A673 (cell line): Measurements from ENCODE around the gene SPSB1.

Experiments used
- EZH2 ChIP-seq: fragments of 200-600 bp; sonication (generic); IDR thresholded peaks from 2 replicates; pipeline ENCODE4 v1.6.1; 2017; ENCODE audit warnings: borderline replicate concordance, low read depth, mild to moderate bottlenecking, mixed read lengths, antibody characterized with exemption, low read length; ENCODE audit not compliant: poor library complexity, severe bottlenecking
- TF ChIP-seq, protein P1 (sequence below): fragments of 300-800, 200-600 bp; sonication (generic); conservative IDR thresholded peaks from 2 replicates; pipeline ENCODE4 v1.5.1; 2017; ENCODE audit warnings: low read depth, mild to moderate bottlenecking, antibody characterized with exemption, low read length, moderate library complexity, mixed read lengths

- TF ChIP-seq, protein P1, sequence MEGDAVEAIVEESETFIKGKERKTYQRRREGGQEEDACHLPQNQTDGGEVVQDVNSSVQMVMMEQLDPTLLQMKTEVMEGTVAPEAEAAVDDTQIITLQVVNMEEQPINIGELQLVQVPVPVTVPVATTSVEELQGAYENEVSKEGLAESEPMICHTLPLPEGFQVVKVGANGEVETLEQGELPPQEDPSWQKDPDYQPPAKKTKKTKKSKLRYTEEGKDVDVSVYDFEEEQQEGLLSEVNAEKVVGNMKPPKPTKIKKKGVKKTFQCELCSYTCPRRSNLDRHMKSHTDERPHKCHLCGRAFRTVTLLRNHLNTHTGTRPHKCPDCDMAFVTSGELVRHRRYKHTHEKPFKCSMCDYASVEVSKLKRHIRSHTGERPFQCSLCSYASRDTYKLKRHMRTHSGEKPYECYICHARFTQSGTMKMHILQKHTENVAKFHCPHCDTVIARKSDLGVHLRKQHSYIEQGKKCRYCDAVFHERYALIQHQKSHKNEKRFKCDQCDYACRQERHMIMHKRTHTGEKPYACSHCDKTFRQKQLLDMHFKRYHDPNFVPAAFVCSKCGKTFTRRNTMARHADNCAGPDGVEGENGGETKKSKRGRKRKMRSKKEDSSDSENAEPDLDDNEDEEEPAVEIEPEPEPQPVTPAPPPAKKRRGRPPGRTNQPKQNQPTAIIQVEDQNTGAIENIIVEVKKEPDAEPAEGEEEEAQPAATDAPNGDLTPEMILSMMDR = peak; percentile 90
- TF ChIP-seq EZH2 = no peak
Observed at GRCh38 chr1:9289090-9289534, 3.6 kb upstream of the SPSB1 start.
